HCT116 (cell line): Measurements from ENCODE around the gene ACAN.

Experiments
- CEBPB ChIP-seq: IDR thresholded peaks from 2 replicates; pipeline ENCODE4 v1.6.1; 2012; ENCODE audit warnings: low read depth
- EZH2 ChIP-seq: fragments of 200-600 bp; sonication (generic); IDR thresholded peaks from 2 replicates; pipeline ENCODE4 v1.6.1; 2017; ENCODE audit warnings: antibody characterized with exemption, mixed run types
- JUND ChIP-seq: IDR thresholded peaks from 2 replicates; pipeline ENCODE4 v1.6.1; 2012
- MAX ChIP-seq: IDR thresholded peaks from 2 replicates; pipeline ENCODE4 v1.6.1; 2012
- POLR2A ChIP-seq: IDR thresholded peaks from 2 replicates; pipeline ENCODE4 v1.7.0; 2011; ENCODE audit warnings: borderline replicate concordance; ENCODE audit not compliant: insufficient read depth, insufficient read length; ENCODE audit errors: extremely low read depth
- POLR2AphosphoS5 ChIP-seq: IDR thresholded peaks from 2 replicates; pipeline ENCODE4 v1.6.1; 2011; ENCODE audit warnings: mild to moderate bottlenecking, low read depth, low read length, moderate library complexity
- SP1 ChIP-seq: IDR thresholded peaks from 2 replicates; pipeline ENCODE4 v1.6.1; 2012; ENCODE audit warnings: low read depth
- YY1 ChIP-seq: IDR thresholded peaks from 2 replicates; pipeline ENCODE4 v1.6.1; 2011; ENCODE audit warnings: low read length, low read depth, moderate library complexity, mild to moderate bottlenecking; ENCODE audit not compliant: insufficient replicate concordance; ENCODE audit errors: extremely low read depth
- ZBTB33 ChIP-seq: IDR thresholded peaks from 2 replicates; pipeline ENCODE4 v1.6.1; 2011; ENCODE audit warnings: mild to moderate bottlenecking, low read length, moderate library complexity; ENCODE audit not compliant: insufficient replicate concordance; ENCODE audit errors: extremely low read depth
- ZNF274 ChIP-seq: fragments of 200-500 bp; sonication (Bioruptor generic); IDR thresholded peaks from 2 replicates; pipeline ENCODE4 v1.6.1; 2014; ENCODE audit warnings: mild to moderate bottlenecking, low read depth, low read length, inconsistent platforms
- TF ChIP-seq, protein P1 (sequence below), 3 experiments: fragments of 200-600 bp in 1 of 3; sonication (generic) in 1 of 3; IDR thresholded peaks in 2 of 3; conservative IDR thresholded peaks in 1 of 3; 2 replicates each; pipeline ENCODE4 v1.5.1; 2012 to 2017; ENCODE audit warnings: low read depth in 2 of 3, low read length in 2 of 3, antibody characterized with exemption in 1 of 3, borderline replicate concordance in 1 of 3, control low read depth in 1 of 3, mild to moderate bottlenecking in 1 of 3, mixed read lengths in 1 of 3, mixed run types in 1 of 3, moderate library complexity in 1 of 3; ENCODE audit not compliant: insufficient read depth in 1 of 3

DNA sequence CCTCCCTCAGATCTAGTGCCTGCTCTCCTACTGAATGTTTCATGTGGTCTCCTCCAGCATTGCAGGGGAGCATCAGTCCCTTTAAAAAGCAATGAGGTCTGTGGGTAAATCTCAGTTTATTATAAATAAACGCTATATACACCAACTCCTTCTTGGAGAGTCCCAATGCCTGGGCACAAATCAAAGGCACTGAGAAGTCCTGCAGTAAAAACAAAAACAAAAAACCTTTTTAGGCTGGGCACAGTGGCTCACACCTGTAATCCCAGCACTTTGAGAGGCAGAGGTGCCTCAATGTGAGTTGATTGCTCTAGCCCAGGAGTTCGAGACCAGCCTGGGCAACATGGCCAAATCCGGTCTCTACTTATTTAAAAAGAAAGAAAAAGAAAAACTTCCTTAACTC, 45.0 kb downstream of the ACAN start:
- no peak for TF ChIP-seq ZNF274
- no peak for TF ChIP-seq ZBTB33
- TF ChIP-seq CEBPB: no peak
- TF ChIP-seq POLR2A: no peak
- TF ChIP-seq, protein P1, sequence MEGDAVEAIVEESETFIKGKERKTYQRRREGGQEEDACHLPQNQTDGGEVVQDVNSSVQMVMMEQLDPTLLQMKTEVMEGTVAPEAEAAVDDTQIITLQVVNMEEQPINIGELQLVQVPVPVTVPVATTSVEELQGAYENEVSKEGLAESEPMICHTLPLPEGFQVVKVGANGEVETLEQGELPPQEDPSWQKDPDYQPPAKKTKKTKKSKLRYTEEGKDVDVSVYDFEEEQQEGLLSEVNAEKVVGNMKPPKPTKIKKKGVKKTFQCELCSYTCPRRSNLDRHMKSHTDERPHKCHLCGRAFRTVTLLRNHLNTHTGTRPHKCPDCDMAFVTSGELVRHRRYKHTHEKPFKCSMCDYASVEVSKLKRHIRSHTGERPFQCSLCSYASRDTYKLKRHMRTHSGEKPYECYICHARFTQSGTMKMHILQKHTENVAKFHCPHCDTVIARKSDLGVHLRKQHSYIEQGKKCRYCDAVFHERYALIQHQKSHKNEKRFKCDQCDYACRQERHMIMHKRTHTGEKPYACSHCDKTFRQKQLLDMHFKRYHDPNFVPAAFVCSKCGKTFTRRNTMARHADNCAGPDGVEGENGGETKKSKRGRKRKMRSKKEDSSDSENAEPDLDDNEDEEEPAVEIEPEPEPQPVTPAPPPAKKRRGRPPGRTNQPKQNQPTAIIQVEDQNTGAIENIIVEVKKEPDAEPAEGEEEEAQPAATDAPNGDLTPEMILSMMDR (IDR thresholded peaks at IDR 0.05 in 2 of 3, conservative IDR thresholded peaks at IDR 0.05 in 1 of 3; ENCODE audit: borderline replicate concordance in 1 of 3, insufficient read depth in 1 of 3, low read depth in 2 of 3, low read length in 2 of 3): no peak
- TF ChIP-seq POLR2AphosphoS5: no peak
- no peak for TF ChIP-seq EZH2
- TF ChIP-seq YY1: no peak
- no peak for TF ChIP-seq MAX
- no peak for TF ChIP-seq JUND
- TF ChIP-seq SP1: no peak
